Colonic mucosa (tissue), 4 donors: ENCODE results near the gene RRP36. TPM values are rescaled to one million over a fixed set of nuclear protein-coding genes. Genes with fewer than 3 reads are reported as not detected.

Experiments used
- DNase-seq: peaks from one replicate; pipeline ENCODE4 v3.0.0-alpha.2; 2020
- H3K27ac ChIP-seq: fragments of 200-600 bp; one replicate; pipeline ENCODE4 v1.8.0; 2021
- H3K27me3 ChIP-seq: fragments of 200-600 bp; one replicate; pipeline ENCODE4 v1.8.0; 2021
- H3K36me3 ChIP-seq: fragments of 200-600 bp; one replicate; pipeline ENCODE4 v1.8.0; 2021
- H3K4me1 ChIP-seq: fragments of 200-600 bp; one replicate; pipeline ENCODE4 v1.8.0; 2021; ENCODE audit warnings: mild to moderate bottlenecking
- H3K4me3 ChIP-seq: fragments of 200-600 bp; one replicate; pipeline ENCODE4 v1.8.0; 2021
- H3K9ac ChIP-seq, 2 donors: one replicate each; pipeline ENCODE4 v1.7.0; 2013; ENCODE audit warnings: control low read depth in 2 of 2, low read depth in 2 of 2, low read length in 2 of 2
- H3K9me3 ChIP-seq: fragments of 200-600 bp; one replicate; pipeline ENCODE4 v1.8.0; 2021
- CTCF ChIP-seq: fragments of 200-600 bp; IDR thresholded peaks from one replicate; pipeline ENCODE4 v1.8.0; 2022; ENCODE audit warnings: antibody characterized with exemption, mild to moderate bottlenecking
- intact Hi-C: fragments of 100-400 bp; cut with DNase I; formaldehyde crosslinking; loops from one replicate; pipeline ENCODE4 v1.14.1; 2022
- total RNA-seq, 2 donors: library from RNA; stranded (reverse); fragmentation: NEBNext Ultra II Directional in 1 of 2; extraction: Animal tissue kit (Norgen Biotek cat#: 25700) in 1 of 2; gene quantifications; one replicate each; pipeline ENCODE4 v1.2.1, GENCODE V29; 2021
- donor health status: healthy.
- donor health status: DM: no; HTN: no; CAD: no.
- donor health status: DM: no; HTN: no; CAD: no.

RRP36 gene
- total RNA-seq, 2 donors from 2014 or later, result 35.5 to 61.4 TPM

DNA sequence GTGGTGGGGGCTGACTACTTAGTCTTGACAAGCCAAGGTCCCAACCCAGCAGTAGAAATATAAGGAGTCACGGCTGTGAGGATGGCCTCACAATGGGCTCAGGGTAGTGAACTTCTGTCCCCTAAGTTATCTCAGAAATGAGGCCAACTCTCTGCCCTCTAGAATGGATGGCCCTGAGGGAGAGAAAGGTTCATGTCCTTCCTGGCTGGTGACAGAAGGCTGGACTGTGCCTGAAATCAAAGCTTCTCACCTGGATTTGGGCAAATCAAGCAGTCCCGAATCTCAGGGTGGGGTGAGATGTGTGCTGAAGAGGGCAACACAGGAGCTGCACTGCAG lies 12.7 kb downstream of the RRP36 start:
- Histone ChIP-seq H3K9me3 (no peaks in the 10 kb centered on the region), H3K27ac (no peak overlapping the region), H3K36me3 (peaks cover 8% of the 10 kb centered on the region), H3K9ac (no peak overlapping the region), H3K4me3 (no peak overlapping the region), H3K4me1 (no peaks in the 10 kb centered on the region), H3K27me3 (no peaks in the 10 kb centered on the region)
- no peak for DNase-seq
- intact Hi-C loops, result no loop called here
- TF ChIP-seq CTCF, result no peak

DNA sequence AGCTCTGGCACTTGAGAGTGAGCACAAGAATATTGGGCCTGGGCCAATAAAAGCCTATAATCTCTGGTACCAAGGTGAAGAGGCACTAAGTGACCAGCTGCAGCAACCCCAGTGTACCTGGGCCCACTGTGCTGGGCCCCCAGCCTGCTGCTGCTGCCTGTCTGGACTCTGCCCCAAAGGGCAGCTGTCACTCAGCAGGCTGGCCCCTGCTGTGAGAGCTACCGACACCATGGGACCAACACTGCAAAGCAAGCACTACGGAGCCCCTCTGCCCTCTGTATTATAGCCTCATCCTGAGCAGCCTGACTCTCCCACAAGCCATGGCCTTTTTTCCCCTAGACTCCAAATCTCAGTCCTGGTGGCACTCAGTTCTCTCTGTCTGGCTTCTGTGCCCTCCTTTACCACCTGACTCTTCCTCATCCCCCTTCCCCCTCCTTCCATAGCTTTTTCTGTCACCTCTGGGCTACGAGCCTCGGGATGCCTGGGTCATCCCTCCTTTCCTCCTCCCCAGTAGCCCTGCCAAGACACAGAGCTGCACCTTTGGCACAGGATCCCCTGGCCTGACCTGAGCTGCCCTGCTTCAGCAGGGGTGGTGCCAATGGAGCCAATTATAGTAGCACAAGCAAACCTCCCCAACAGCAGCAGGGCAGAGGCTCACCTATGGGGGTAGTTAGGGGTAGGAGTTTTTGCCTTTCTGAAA lies 14.2 kb downstream of the RRP36 start:
- H3K4me1 ChIP-seq, result no peaks in the 10 kb centered on the region
- H3K9me3 ChIP-seq, result no peaks in the 10 kb centered on the region
- H3K9ac ChIP-seq, result no peak overlapping the region
- no peak for DNase-seq
- no peak overlapping the region for H3K27ac ChIP-seq
- no peaks in the 10 kb centered on the region for H3K36me3 ChIP-seq
- no peaks in the 10 kb centered on the region for H3K27me3 ChIP-seq
- no peak for TF ChIP-seq CTCF
- no peak overlapping the region for H3K4me3 ChIP-seq
- intact Hi-C loops, result no loop called here

DNA sequence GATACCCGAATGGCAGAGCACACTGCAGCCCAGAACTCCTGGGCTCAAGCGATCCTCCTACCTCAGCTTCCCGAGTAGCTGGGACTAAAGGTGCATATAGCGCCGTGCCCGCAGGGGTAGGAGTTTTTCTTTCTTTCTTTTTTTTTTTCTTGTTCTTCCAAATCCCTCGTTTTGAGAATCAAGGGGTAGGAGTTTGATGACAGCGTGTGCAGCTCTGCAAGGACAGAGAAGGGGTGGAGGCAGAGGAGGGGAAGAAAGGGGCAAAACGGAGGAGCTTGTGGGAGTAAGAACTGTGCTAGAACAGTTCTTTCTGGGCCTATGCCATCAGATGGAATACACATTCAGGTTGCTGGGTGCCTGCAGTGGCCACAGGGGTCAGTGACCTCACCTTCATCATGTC lies 15.3 kb downstream of the RRP36 start:
- no peaks in the 10 kb centered on the region for H3K36me3 ChIP-seq

DNA sequence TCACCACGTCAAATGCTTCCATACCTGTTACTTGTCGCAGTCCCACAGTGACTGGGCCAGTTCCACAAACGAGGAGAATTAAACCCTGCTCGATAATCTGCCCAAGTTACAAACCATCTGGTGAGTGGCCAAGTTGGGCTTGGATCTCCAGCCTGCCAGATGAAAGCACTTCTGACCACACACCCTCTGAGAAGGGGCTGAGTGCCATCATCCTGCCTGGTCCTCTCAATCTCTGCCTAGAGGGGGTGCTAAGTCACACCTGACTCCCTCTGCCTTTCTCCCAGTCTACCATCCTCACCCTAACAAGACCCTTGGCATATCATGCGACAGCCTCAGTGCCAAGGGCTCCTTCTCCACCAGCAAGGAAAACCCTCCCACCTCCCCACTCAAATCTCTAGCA lies 15.8 kb downstream of the RRP36 start:
- Histone ChIP-seq H3K36me3 (no peaks in the 10 kb centered on the region), H3K9me3 (no peaks in the 10 kb centered on the region), H3K27ac (no peak overlapping the region), H3K4me1 (no peaks in the 10 kb centered on the region), H3K9ac (no peak overlapping the region), H3K27me3 (no peaks in the 10 kb centered on the region), H3K4me3 (no peak overlapping the region)
- intact Hi-C loops, result no loop called here
- DNase-seq, result no peak
- TF ChIP-seq CTCF, result no peak

More for the DNA sequence above, 15.3 kb downstream of the RRP36 start:
- H3K9me3 ChIP-seq, result no peaks in the 10 kb centered on the region
- TF ChIP-seq CTCF, result no peak
- no peak overlapping the region for H3K9ac ChIP-seq
- H3K4me1 ChIP-seq, result no peaks in the 10 kb centered on the region
- H3K27me3 ChIP-seq, result no peaks in the 10 kb centered on the region
- H3K27ac ChIP-seq, result no peak overlapping the region
- DNase-seq, result no peak
- intact Hi-C loops, result no loop called here
- H3K4me3 ChIP-seq, result no peak overlapping the region

DNA sequence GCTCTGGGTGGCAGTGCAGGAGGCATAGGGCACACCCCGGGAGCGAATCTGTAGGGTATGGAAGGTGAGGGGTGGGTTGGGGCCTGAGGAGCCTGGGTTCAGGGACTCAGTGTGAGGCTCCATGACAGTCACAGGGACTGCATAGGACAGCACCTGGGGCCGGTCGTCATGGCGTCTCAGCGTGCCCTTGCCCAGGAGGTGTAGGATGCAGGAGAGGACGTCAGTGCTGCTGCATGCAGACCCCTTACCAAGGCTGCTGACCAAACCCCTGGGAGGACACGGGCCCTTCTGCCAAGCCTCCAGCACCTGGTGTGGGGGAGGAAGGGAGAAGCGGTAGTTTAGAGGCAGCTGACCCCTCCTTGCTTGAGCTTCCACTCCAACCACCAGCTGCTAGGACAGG lies 16.3 kb downstream of the RRP36 start:
- Histone ChIP-seq H3K4me3 (no peak overlapping the region), H3K27me3 (no peaks in the 10 kb centered on the region), H3K9me3 (no peaks in the 10 kb centered on the region), H3K9ac (no peak overlapping the region), H3K36me3 (no peaks in the 10 kb centered on the region), H3K27ac (no peak overlapping the region), H3K4me1 (no peaks in the 10 kb centered on the region)
- TF ChIP-seq CTCF, result no peak
- DNase-seq, result no peak
- intact Hi-C loops, result no loop called here
